ENCODE data around the gene AKAP8L. TPM values are rescaled to one million over a fixed set of nuclear protein-coding genes. Genes with fewer than 3 reads are reported as not detected.
A peak's percentile ranks its signal among the peaks of the same experiment; 100 is the strongest.

Gene AKAP8L
- total RNA-seq, 1 experiment from 2014 or later = 123 TPM

GRCh38 chr19:15437355-15438123 is 18.8 kb upstream of the AKAP8L start:
- H3K4me3 Mint-ChIP-seq = no peak overlapping the region

More at GRCh38 chr19:15437355-15438123, 18.8 kb upstream of the AKAP8L start:
- H3K4me2 ChIP-seq (ENCODE audit: insufficient read depth, insufficient read length, low read length) = no peak overlapping the region
- no peak overlapping the region for H3K18ac ChIP-seq (ENCODE audit: insufficient read length, low read depth, low read length)
- no peaks in the 10 kb centered on the region for H3K79me2 ChIP-seq (ENCODE audit: insufficient read depth, low read length)
- H3K56ac ChIP-seq (ENCODE audit: insufficient read length, low read depth, low read length) = no peak overlapping the region
- H3K4me1 ChIP-seq (ENCODE audit: insufficient read depth, low read length) = no peaks in the 10 kb centered on the region
- TF ChIP-seq CTCF (conservative IDR thresholded peaks at IDR 0.05) = no peak
- no peak overlapping the region for H3K4ac ChIP-seq (ENCODE audit: low read depth, low read length)
- Mint-ChIP-seq H3K4me1 (peaks cover 6 to 8% of the 10 kb centered on the region in 2 experiments), H3K36me3 (ENCODE audit: insufficient read depth in 1 of 3, low read depth in 3 of 3) (no peaks in the 10 kb centered on the region), H3K9me3 (no peaks in the 10 kb centered on the region), H3K27me3 (ENCODE audit: low read depth) (no peaks in the 10 kb centered on the region), H3K27ac (peak overlapping the region in 1 of 3 experiments; percentile 48; a peak in 1 of 7 replicates)
- H3K14ac ChIP-seq (ENCODE audit: insufficient read depth, low read length) = no peak overlapping the region
- no peaks in the 10 kb centered on the region for H3K9me3 ChIP-seq (ENCODE audit: control insufficient read depth, low read depth, low read length)
- no peak overlapping the region for H2BK120ac ChIP-seq (ENCODE audit: low read depth, low read length, poor library complexity, severe bottlenecking)
- no peak overlapping the region for H3T11ph ChIP-seq (ENCODE audit: low read length)
- H3K9ac ChIP-seq (ENCODE audit: extremely low read depth, insufficient read length, low read length) = no peak overlapping the region
- no peak overlapping the region for H3K23ac ChIP-seq (ENCODE audit: insufficient read length, low read depth, low read length)
- no peak overlapping the region for H4K91ac ChIP-seq (ENCODE audit: insufficient read length, low read depth, low read length)
- no peak overlapping the region for H4K5ac ChIP-seq (ENCODE audit: insufficient read length, low read depth, low read length)
- H2BK12ac ChIP-seq (ENCODE audit: insufficient read length, low read depth, low read length) = no peak overlapping the region
- H3K79me1 ChIP-seq (ENCODE audit: insufficient read depth, low read depth, low read length, poor library complexity, severe bottlenecking) = no peaks in the 10 kb centered on the region
- no peak overlapping the region for H2BK20ac ChIP-seq (ENCODE audit: low read depth, low read length, poor library complexity, severe bottlenecking)
- H2BK5ac ChIP-seq (ENCODE audit: insufficient read length, low read length) = no peak overlapping the region
- H3K23me2 ChIP-seq (ENCODE audit: insufficient read length, low read depth, low read length, poor library complexity, severe bottlenecking) = peaks cover 9% of the 10 kb centered on the region
- no peak overlapping the region for H2AK5ac ChIP-seq (ENCODE audit: insufficient read length, low read length)
- H3K27me3 ChIP-seq (ENCODE audit: insufficient read depth, low read length) = no peaks in the 10 kb centered on the region
- H2AFZ ChIP-seq (ENCODE audit: low read length) = no peak overlapping the region
- H3K27ac ChIP-seq (ENCODE audit: insufficient read length, low read depth, low read length) = no peak overlapping the region
- no peak for DNase-seq
- no CpG with 5 or more reads among the region's 10 CpGs for WGBS (ENCODE audit: extremely low coverage, insufficient read length, low lambda C conversion rate)
- no peak overlapping the region for H2BK15ac ChIP-seq (ENCODE audit: low read depth, low read length)
- H4K20me1 ChIP-seq (ENCODE audit: control insufficient read depth, insufficient read depth, insufficient read length) = no peaks in the 10 kb centered on the region
- H4K8ac ChIP-seq (replicated peaks; ENCODE audit: insufficient read length, low read depth, low read length) = no peak overlapping the region
